OCI-LY1 (cell line): ENCODE results near the gene SLC16A1.

Source experiments
- H2AFZ ChIP-seq: fragments of 200-600 bp; sonication (generic), shearing (Covaris generic); 2 replicates; pipeline ENCODE4 v1.6.0; 2014; ENCODE audit warnings: antibody characterized with exemption, mild to moderate bottlenecking, low read length
- H3F3A ChIP-seq: fragments of 200-600 bp; sonication (generic), shearing (Covaris generic); 2 replicates; pipeline ENCODE4 v1.6.0; 2014; ENCODE audit warnings: mild to moderate bottlenecking, antibody characterized with exemption, low read length, moderate library complexity; ENCODE audit not compliant: insufficient read depth
- H3K27ac ChIP-seq: fragments of 200-600 bp; sonication (generic); 2 replicates; pipeline ENCODE4 v1.5.1; 2014; ENCODE audit warnings: low read length, mixed run types, mild to moderate bottlenecking, low read depth; ENCODE audit not compliant: poor library complexity, severe bottlenecking
- H3K27me3 ChIP-seq: fragments of 200-600 bp; sonication (generic); 2 replicates; pipeline ENCODE4 v1.6.0; 2014; ENCODE audit warnings: antibody characterized with exemption, mild to moderate bottlenecking, low read length, moderate library complexity; ENCODE audit not compliant: insufficient read depth
- H3K36me3 ChIP-seq: fragments of 200-600 bp; sonication (generic); 2 replicates; pipeline ENCODE4 v1.6.1; 2014; ENCODE audit warnings: mild to moderate bottlenecking, antibody characterized with exemption, low read length, moderate library complexity, mixed read lengths; ENCODE audit not compliant: insufficient read depth
- H3K4me1 ChIP-seq: fragments of 200-600 bp; sonication (generic); 2 replicates; pipeline ENCODE4 v1.5.1; 2014; ENCODE audit warnings: mild to moderate bottlenecking, low read length, moderate library complexity; ENCODE audit not compliant: insufficient read depth, severe bottlenecking
- H3K4me2 ChIP-seq: fragments of 200-600 bp; sonication (generic), shearing (Covaris generic); 2 replicates; pipeline ENCODE4 v1.6.1; 2014; ENCODE audit warnings: low read length
- H3K4me3 ChIP-seq: fragments of 200-600 bp; sonication (generic); 2 replicates; pipeline ENCODE4 v1.5.1; 2014; ENCODE audit warnings: low read length, low read depth, mild to moderate bottlenecking, mixed read lengths; ENCODE audit not compliant: poor library complexity, severe bottlenecking
- H3K79me2 ChIP-seq: fragments of 200-600 bp; shearing (Covaris generic); 2 replicates; pipeline ENCODE4 v1.6.1; 2016; ENCODE audit warnings: mixed run types, low read length, mixed read lengths; ENCODE audit not compliant: insufficient read depth
- H3K9ac ChIP-seq: fragments of 200-600 bp; sonication (generic), shearing (Covaris generic); 2 replicates; pipeline ENCODE4 v1.6.1; 2014; ENCODE audit warnings: mild to moderate bottlenecking, low read length, mixed read lengths
- H3K9me2 ChIP-seq: fragments of 200-600 bp; sonication (generic), shearing (Covaris generic); 2 replicates; pipeline ENCODE4 v1.6.1; 2014; ENCODE audit warnings: low read depth, mild to moderate bottlenecking, low read length, mixed read lengths
- H3K9me3 ChIP-seq: fragments of 200-600 bp; shearing (Covaris generic); 2 replicates; pipeline ENCODE4 v1.6.1; 2014; ENCODE audit warnings: low read length, mixed read lengths
- H4K20me1 ChIP-seq: fragments of 200-600 bp; sonication (generic), shearing (Covaris generic); 2 replicates; pipeline ENCODE4 v1.6.0; 2016; ENCODE audit warnings: mild to moderate bottlenecking, low read length; ENCODE audit not compliant: insufficient read depth
- EZH2 ChIP-seq: fragments of 200-600 bp; sonication (generic), shearing (Covaris generic); IDR thresholded peaks from 2 replicates; pipeline ENCODE4 v1.8.0; 2017; ENCODE audit warnings: borderline replicate concordance, mixed run types, mild to moderate bottlenecking, antibody characterized with exemption, low read length, moderate library complexity, mixed read lengths
- TF ChIP-seq, protein P1 (sequence below): fragments of 200-600 bp; sonication (generic), shearing (Covaris generic); IDR thresholded peaks from 2 replicates; pipeline ENCODE4 v1.5.1; 2017; ENCODE audit warnings: mild to moderate bottlenecking, antibody characterized with exemption, low read length, moderate library complexity, mixed read lengths

Gene SLC16A1

GRCh38 chr1:112985123-112985522 is 29.1 kb upstream of the SLC16A1 start:
- Histone ChIP-seq H3K4me2 (no peak overlapping the region), H3K27ac (no peak overlapping the region), H4K20me1 (no peaks in the 10 kb centered on the region), H3K79me2 (no peaks in the 10 kb centered on the region), H3K4me1 (peaks cover 18% of the 10 kb centered on the region), H3F3A (no peaks in the 10 kb centered on the region), H3K27me3 (no peaks in the 10 kb centered on the region), H2AFZ (no peak overlapping the region), H3K4me3 (no peak overlapping the region), H3K9me3 (no peaks in the 10 kb centered on the region), H3K9ac (no peak overlapping the region), H3K36me3 (no peaks in the 10 kb centered on the region), H3K9me2 (no peaks in the 10 kb centered on the region)
- TF ChIP-seq EZH2, result no peak
- TF ChIP-seq, protein P1, sequence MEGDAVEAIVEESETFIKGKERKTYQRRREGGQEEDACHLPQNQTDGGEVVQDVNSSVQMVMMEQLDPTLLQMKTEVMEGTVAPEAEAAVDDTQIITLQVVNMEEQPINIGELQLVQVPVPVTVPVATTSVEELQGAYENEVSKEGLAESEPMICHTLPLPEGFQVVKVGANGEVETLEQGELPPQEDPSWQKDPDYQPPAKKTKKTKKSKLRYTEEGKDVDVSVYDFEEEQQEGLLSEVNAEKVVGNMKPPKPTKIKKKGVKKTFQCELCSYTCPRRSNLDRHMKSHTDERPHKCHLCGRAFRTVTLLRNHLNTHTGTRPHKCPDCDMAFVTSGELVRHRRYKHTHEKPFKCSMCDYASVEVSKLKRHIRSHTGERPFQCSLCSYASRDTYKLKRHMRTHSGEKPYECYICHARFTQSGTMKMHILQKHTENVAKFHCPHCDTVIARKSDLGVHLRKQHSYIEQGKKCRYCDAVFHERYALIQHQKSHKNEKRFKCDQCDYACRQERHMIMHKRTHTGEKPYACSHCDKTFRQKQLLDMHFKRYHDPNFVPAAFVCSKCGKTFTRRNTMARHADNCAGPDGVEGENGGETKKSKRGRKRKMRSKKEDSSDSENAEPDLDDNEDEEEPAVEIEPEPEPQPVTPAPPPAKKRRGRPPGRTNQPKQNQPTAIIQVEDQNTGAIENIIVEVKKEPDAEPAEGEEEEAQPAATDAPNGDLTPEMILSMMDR, result no peak

GRCh38 chr1:112983537-112984131 is 27.6 kb upstream of the SLC16A1 start:
- Histone ChIP-seq H3K27me3 (no peaks in the 10 kb centered on the region), H3K4me1 (peaks cover 18% of the 10 kb centered on the region), H3K27ac (peak overlapping the region; percentile 77), H3K79me2 (no peaks in the 10 kb centered on the region), H2AFZ (no peak overlapping the region), H4K20me1 (no peaks in the 10 kb centered on the region), H3K9ac (peak overlapping the region; percentile 32; the same call in 1 of the 2 replicates), H3K36me3 (no peaks in the 10 kb centered on the region), H3K4me2 (peak overlapping the region; percentile 50), H3K9me2 (no peaks in the 10 kb centered on the region), H3K4me3 (no peak overlapping the region), H3K9me3 (no peaks in the 10 kb centered on the region), H3F3A (no peaks in the 10 kb centered on the region)
- TF ChIP-seq EZH2, result no peak
- TF ChIP-seq, protein P1, result no peak

DNA sequence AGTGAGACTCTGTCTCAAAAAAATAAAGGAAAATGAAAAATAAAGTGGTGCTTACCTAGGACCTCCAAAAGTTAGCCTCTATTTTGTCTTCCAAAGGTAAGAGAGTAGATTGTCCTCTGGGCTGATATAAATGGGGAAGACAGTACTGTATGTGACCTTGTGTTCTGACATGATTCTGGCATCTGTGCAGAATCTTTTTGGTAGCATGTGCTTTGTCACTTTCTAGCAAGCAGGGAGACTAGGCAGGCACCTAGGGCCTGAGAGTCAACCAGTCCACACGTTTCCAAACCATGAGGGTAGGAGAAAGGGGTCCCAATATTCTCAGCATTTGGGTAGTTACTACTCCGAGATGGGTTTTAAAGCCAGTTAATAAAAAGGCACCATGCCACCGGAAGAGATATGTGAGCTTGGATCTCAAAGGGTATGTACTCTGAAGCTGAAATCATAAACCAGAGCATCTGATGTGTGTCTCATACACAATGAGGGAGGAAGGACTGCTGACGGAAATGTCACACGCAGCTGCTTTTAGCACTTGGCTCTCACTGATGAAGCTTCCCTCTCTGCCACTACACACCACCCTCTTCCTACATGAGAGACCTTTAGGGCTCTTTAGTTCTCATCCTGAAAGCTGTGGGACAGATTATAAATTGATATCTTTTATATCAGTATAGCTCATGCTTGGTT is 27.0 kb upstream of the SLC16A1 start:
- no peaks in the 10 kb centered on the region for H4K20me1 ChIP-seq
- H3K27me3 ChIP-seq, result no peaks in the 10 kb centered on the region
- H3K9me3 ChIP-seq, result no peaks in the 10 kb centered on the region
- H3K36me3 ChIP-seq, result no peaks in the 10 kb centered on the region
- TF ChIP-seq, protein P1, result no peak
- TF ChIP-seq EZH2, result no peak
- H3K4me1 ChIP-seq, result peaks cover 18% of the 10 kb centered on the region
- no peaks in the 10 kb centered on the region for H3K79me2 ChIP-seq
- H3K4me2 ChIP-seq, result peak overlapping the region; percentile 50
- H3F3A ChIP-seq, result no peaks in the 10 kb centered on the region
- no peaks in the 10 kb centered on the region for H3K9me2 ChIP-seq
- no peak overlapping the region for H3K4me3 ChIP-seq
- peak overlapping the region; percentile 32; the same call in 1 of the 2 replicates for H3K9ac ChIP-seq
- H2AFZ ChIP-seq, result 0 out of 2 replicates have a peak overlapping the region, but pooled peaks have one; percentile 22
- H3K27ac ChIP-seq, result peak overlapping the region; percentile 77
